Measurements from ENCODE around the gene OR6T1. TPM values are rescaled to one million over a fixed set of nuclear protein-coding genes. Genes with fewer than 3 reads are reported as not detected.

The OR6T1 gene
- total RNA-seq, 4 donors from 2014 or later, result not detected

DNA sequence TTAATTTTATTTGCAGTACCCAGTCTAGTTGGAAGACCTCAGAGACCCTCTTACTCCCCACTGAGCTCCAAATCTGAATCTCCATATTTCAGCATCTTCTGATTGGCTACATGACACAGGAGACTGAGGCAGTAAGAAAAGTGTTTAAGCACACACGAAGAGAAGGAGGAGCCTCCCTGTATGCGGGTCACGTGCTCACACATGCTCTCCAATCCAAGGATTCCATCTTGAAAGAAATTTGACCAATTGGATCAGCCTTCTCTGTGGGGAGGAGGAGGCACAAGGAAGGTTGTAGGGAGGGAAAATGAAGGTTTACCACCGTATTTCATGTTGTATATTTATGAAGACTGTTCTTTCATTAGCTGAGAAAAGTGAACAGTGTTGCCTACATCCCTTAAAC is 1.2 kb downstream of the OR6T1 start:
- TF ChIP-seq, protein P1, sequence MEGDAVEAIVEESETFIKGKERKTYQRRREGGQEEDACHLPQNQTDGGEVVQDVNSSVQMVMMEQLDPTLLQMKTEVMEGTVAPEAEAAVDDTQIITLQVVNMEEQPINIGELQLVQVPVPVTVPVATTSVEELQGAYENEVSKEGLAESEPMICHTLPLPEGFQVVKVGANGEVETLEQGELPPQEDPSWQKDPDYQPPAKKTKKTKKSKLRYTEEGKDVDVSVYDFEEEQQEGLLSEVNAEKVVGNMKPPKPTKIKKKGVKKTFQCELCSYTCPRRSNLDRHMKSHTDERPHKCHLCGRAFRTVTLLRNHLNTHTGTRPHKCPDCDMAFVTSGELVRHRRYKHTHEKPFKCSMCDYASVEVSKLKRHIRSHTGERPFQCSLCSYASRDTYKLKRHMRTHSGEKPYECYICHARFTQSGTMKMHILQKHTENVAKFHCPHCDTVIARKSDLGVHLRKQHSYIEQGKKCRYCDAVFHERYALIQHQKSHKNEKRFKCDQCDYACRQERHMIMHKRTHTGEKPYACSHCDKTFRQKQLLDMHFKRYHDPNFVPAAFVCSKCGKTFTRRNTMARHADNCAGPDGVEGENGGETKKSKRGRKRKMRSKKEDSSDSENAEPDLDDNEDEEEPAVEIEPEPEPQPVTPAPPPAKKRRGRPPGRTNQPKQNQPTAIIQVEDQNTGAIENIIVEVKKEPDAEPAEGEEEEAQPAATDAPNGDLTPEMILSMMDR (IDR thresholded peaks at IDR 0.05; ENCODE audit: low read depth), result no peak

DNA sequence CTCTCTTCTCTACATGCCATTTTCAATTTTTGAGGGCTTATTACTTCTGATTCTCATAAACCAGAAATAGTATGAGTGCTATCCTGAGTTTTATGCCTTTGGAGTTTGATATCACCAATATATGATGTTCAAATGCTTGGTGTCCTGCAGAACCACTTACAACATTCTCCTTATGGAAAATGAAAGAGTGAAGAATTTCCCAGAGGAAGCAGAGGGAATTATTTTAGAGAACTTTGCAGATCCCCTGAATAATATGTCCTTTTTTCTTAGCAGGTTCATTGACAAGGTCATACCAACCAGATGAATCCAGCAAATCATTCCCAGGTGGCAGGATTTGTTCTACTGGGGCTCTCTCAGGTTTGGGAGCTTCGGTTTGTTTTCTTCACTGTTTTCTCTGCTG is 4.3 kb downstream of the OR6T1 start, which contains the start of gene OR4D5:
Gene OR4D5, plus strand, starts transcription at position 301 of the 400 bp plus-strand sequence. Its CDS starts 0 bp downstream, at position 301.
- TF ChIP-seq, protein P1 (IDR thresholded peaks at IDR 0.05; ENCODE audit: low read depth), result no peak

DNA sequence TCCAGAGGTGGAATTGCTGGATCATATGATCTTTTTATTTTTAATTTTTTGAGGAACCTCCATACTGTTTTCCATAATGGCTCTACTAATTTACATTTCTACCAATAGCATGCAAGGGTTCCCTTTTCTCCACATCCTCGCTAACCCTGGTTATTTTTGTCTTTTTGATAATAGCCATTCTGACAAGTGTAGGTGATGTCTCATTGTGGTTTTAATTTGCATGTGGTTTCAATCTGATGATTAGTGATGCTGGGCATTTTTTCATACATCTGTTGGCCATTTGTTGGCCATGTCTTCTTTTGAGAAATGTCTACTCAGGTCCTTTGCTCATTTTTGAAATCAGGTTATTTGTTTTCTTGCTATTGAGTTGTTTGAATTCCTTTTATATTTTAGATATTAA is 19.6 kb downstream of the OR6T1 start:
- TF ChIP-seq, protein P1 (IDR thresholded peaks at IDR 0.05; ENCODE audit: low read depth), result no peak

DNA sequence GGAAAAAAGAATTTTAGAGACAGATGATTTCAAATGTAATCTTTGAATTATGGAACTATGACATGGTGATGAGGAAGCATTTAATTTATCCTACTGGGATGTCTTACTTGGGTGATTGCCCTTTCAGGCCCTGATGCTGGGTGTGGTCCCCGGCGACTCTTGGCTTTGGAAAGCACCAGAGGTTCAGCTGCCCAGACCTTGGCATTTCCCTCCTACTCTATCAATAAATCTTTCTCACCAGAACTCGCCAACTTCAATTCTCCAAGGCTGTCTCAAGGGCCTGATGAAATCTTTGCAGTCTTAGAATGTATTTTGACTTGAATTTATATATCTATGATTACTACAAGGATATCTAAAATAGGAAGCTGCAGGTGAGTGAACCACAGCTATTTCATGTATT is 22.7 kb downstream of the OR6T1 start:
- TF ChIP-seq, protein P1 (IDR thresholded peaks at IDR 0.05; ENCODE audit: low read depth), result no peak

DNA sequence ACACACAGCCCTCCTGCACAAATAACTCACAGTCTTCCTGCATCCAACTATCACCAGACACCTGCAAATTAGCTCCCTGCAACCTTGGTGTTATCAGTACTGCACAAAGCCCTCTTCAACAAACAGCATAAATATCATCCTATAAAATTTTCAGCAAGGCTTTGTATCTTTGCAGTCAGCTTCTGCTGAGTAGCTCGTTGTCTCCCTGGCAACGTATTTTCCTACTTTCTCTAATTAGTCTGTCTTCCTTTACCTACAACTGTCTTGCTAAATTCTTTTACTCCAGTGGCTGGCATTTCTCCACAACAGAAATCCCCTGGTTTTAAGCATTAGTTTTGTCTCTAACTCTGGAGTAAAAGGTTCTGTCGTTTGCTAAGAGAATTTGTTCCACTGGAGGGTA is 37.8 kb downstream of the OR6T1 start:
- TF ChIP-seq, protein P1 (IDR thresholded peaks at IDR 0.05; ENCODE audit: low read depth), result no peak

DNA sequence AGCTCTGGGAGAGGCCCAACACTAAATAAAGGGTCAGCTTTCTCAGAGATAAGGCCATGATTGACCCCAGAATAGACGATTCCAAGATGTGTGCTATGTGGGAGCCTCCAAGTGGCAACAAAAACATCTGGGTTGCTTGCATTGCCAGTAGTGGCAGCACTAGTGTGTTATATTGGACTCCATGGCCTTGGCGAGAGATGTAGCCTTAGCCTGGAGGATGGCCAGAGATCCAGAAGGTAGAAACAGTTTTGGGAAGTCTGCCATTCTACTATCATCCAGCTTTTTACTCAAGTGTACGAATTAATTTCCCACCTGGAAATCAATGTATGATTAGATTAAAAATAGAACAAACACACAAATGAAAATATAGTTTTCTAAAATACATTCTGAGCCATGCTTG is 38.7 kb downstream of the OR6T1 start:
- TF ChIP-seq, protein P1 (IDR thresholded peaks at IDR 0.05; ENCODE audit: low read depth), result no peak

DNA sequence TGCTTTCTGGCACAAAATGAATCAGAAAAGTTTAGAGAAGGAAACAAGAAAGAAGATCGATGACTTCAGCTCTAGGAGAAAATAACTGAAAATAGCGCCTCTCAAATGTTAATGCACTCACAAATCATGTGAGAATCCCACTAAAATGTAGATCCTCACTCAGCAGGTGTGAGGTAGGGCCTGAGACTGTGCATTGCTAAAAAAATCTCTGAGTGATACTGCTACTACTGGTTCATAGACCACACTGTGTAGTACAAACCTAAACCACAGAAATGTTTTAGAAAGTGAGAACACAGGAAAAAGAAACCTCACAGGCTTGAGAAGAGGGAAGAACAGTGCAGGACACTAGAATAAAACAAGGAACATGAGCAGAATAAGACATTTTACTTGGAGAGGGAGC is 39.7 kb downstream of the OR6T1 start:
- TF ChIP-seq, protein P1 (IDR thresholded peaks at IDR 0.05; ENCODE audit: low read depth), result no peak
